GM20000 (cell line): Measurements from ENCODE around the gene SMCO4.

ENCODE experiments used
- DNase-seq: peaks from one replicate; pipeline ENCODE4 v3.0.0; 2012; ENCODE audit warnings: low spot score
- CTCF ChIP-seq: IDR thresholded peaks from 2 replicates; pipeline ENCODE4 v1.5.1; 2012; ENCODE audit warnings: mild to moderate bottlenecking, control low read depth; ENCODE audit errors: extremely low read depth, missing control alignments

SMCO4 gene

GRCh38 chr11:93559681-93560080, 16.5 kb upstream of the SMCO4 start:
- no peak for TF ChIP-seq CTCF

GRCh38 chr11:93552874-93553273, 9.7 kb upstream of the SMCO4 start:
- TF ChIP-seq CTCF = no peak
- no peak for DNase-seq

More at GRCh38 chr11:93559681-93560080, 16.5 kb upstream of the SMCO4 start:
- no peak for DNase-seq

GRCh38 chr11:93549976-93550375, 6.8 kb upstream of the SMCO4 start:
- no peak for DNase-seq
- TF ChIP-seq CTCF = no peak

- no peak for DNase-seq
- no peak for TF ChIP-seq CTCF
These were observed 5.6 kb upstream of the SMCO4 start for GRCh38 chr11:93548679-93549319.

- DNase-seq = no peak
- no peak for TF ChIP-seq CTCF
These were observed 4.6 kb upstream of the SMCO4 start for GRCh38 chr11:93547773-93548172.

- TF ChIP-seq CTCF = no peak
These were observed 3.8 kb upstream of the SMCO4 start for GRCh38 chr11:93547028-93547427.

GRCh38 chr11:93545566-93545965, 2.4 kb upstream of the SMCO4 start:
- no peak for DNase-seq
- TF ChIP-seq CTCF = no peak

More at GRCh38 chr11:93547028-93547427, 3.8 kb upstream of the SMCO4 start:
- no peak for DNase-seq
